Astrocyte of the cerebellum (primary cell): ENCODE results near the gene ADNP2.

Experiments
- DNase-seq: peaks from one replicate; pipeline ENCODE4 v3.0.0-alpha.2; 2011; ENCODE audit warnings: low read depth
- H3K4me3 ChIP-seq: 2 replicates; pipeline ENCODE4 v1.5.1; 2011; ENCODE audit warnings: mild to moderate bottlenecking, low read depth, low read length, moderate library complexity
- CTCF ChIP-seq: IDR thresholded peaks from 2 replicates; pipeline ENCODE4 v1.5.1; 2012; ENCODE audit warnings: low read length, low read depth, moderate library complexity, mild to moderate bottlenecking; ENCODE audit errors: missing control alignments
- in situ Hi-C: cut with HindIII; loops from 2 replicates; pipeline ENCODE4 v1.10.0; 2017; ENCODE audit warnings: low sequenced_read_pairs

ADNP2 gene

GRCh38 chr18:80189531-80189865 lies 80.4 kb downstream of the ADNP2 start:
- no peak for TF ChIP-seq CTCF
- no peak for DNase-seq
- in situ Hi-C loops, result no loop called here
- H3K4me3 ChIP-seq, result no peak overlapping the region
